ENCODE results near the gene CFAP61.

DNA sequence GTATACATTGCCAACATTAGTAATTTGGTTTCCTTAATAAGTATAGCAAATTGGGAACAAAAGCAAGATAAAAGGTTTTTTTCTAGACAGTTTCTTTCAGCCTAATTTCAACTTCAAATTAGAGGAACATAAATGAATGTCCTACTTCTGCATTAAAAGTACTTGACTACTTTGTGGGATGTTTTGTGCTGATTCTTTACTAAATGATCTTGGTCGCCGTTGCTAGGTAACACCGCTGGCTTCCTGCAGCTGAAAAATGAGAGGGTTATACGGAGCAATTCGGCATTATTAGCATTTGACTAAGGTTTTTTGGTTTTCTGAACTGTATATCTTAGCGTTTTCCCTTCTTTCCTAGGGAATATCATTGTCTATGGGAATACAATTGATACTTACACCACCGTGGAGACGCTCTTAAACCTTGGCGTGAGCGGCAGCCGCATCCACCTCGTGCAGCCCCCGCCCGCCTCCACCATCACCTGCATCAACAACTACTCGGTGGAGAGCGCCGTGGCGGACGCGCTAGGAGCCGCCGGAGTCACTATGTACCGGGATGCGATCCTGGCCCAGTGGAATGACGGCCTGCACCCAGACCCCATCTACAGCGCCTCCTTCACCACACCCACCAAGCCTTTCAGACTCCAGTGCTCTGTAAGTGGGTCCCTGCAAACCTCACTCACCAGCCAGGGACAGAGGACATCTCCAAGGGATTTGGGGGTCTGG, 224.6 kb downstream of the CFAP61 start:
- TF ChIP-seq, protein P1, sequence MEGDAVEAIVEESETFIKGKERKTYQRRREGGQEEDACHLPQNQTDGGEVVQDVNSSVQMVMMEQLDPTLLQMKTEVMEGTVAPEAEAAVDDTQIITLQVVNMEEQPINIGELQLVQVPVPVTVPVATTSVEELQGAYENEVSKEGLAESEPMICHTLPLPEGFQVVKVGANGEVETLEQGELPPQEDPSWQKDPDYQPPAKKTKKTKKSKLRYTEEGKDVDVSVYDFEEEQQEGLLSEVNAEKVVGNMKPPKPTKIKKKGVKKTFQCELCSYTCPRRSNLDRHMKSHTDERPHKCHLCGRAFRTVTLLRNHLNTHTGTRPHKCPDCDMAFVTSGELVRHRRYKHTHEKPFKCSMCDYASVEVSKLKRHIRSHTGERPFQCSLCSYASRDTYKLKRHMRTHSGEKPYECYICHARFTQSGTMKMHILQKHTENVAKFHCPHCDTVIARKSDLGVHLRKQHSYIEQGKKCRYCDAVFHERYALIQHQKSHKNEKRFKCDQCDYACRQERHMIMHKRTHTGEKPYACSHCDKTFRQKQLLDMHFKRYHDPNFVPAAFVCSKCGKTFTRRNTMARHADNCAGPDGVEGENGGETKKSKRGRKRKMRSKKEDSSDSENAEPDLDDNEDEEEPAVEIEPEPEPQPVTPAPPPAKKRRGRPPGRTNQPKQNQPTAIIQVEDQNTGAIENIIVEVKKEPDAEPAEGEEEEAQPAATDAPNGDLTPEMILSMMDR (conservative IDR thresholded peaks at IDR 0.05) = no peak
- TF ChIP-seq ZFX (IDR thresholded peaks at IDR 0.05) = no peak

All from C4-2B (cell line).